ENCODE measurements around the gene DYNLT5.
"Not testable (repeated sequence)": the region's sequence is repeated elsewhere in the genome, so short reads cannot be mapped to it uniquely, and the experiment has no call there.

The DYNLT5 gene

DNA sequence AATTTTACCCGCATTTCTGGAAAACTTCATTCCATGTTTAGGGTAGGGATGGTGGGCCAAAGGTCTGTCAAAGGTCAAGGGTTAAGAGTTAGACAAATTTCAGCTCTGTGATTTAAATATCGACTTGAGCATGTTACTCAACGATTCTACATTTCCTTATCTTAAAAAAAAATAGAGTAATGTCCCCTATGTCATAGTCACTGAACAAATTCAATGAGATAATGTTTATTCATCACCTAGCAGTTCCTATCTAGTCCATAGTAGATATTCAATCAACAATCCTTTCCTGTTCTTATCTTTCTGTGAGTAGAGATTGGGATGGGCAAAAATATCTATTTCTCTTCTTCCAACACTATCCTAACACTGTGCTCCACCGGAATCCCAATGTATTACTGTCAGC is 1.1 kb upstream of the DYNLT5 start:
- DNase-seq = no peak

DNA sequence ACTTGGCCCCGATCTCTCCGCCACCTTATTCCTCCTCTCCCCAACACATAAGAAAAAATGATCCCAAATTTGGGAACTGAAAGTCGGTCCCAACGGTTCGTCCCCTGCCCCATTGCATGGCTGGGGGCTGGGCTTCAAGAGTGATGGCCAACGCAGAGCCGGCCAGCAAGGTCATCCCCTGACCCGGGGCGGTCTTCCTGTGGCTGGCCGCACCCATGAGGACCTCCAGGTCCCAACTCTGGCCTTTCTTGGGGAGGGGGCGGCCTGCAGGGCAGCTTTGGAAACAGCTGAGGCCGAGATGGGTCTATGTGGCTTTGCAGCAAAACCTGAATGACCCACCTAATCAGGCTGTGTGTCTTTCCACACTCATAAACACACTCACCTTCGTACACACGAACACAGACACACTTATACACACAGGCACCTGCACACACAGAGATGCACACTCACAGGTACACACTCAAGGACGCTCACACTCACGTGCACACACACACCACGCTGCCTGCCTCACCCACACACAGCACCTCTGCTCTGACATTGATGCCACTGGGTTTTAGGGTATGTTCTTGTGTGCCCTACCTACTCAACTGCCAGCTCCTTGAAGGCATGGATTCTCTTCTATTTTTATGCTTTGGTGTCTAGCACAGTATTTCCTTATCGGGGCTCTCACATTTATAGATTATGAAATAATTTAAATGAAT is 562 bp downstream of the DYNLT5 start:
- DNase-seq = peak; percentile 32

DNA sequence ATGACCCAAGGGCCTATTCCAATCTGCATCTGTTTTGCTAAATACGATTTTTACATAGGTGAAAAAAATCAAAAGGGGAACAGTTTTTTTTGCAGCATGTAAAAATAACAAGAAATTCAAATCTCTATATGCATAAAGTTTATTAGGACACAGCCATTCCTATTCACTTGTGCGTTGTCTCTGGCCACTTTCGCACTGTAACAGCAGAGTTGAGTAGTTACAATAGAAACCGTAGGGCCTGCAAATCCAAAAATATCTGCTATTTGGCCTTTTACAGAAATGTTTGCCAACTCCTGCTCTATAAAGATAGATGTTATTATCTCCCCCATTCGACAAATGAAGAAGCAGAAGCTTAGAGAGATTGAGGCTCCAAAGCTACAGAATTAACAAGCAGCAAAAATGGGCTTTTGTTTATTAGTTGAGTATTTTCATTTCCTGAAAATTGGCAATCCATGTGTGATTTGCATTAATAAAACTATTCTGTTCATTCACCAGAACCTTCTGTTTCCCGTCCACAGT is 5.5 kb downstream of the DYNLT5 start:
- DNase-seq = no peak

GRCh38 chr1:66758241-66758755 is 6.0 kb downstream of the DYNLT5 start:
- no peak for DNase-seq

GRCh38 chr1:66760506-66760905 is 8.2 kb downstream of the DYNLT5 start:
- no peak for DNase-seq

GRCh38 chr1:66761221-66761620 is 9.0 kb downstream of the DYNLT5 start:
- DNase-seq = no peak

DNA sequence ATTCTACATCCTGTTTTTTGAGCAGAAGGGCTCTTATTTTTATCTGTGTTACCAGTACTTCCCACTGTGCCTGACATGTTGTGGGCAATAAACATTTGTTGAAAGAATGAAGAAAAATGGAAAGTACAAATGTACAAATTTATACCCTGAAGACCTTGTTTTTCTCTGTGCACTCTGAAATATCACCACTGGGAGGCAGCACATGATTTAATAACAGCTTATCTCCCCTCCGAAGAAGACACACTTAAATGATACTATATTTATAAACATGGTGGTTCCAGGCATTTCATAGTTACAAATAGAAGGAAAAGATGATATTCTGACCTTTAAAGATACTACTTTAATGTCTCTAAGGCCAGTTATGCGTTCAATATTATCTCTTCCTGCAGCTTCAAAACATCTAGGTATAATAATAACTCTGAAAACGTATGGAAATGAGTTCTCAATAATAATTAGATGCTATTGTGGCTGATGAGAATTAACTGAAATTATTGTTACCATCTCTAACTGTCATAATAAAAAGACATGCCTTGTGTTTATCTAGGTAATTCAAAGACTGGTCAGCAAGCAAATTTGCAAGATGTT is 12.8 kb downstream of the DYNLT5 start:
- peak; percentile 27 for DNase-seq

DNA sequence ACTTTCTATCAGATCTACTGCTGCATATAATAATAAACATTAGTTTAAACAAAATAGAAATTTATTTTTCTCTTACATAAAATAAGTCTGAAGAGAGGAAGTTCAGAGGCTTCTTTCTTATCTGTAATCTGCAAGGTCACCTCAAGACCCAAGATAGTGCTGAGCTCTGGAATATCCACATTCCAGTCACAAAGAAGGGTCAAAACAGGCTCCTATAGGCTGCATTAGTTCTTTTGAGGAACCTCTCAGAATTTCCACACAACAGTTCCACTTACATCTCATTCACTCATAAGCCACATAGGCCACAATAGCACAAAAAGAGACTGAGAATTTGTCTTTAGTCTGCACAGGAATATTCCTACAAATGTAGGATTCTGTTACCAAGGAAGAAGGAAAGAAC is 15.4 kb downstream of the DYNLT5 start:
- DNase-seq = no peak

GRCh38 chr1:66768965-66769364 is 16.7 kb downstream of the DYNLT5 start:
- DNase-seq = no peak

DNA sequence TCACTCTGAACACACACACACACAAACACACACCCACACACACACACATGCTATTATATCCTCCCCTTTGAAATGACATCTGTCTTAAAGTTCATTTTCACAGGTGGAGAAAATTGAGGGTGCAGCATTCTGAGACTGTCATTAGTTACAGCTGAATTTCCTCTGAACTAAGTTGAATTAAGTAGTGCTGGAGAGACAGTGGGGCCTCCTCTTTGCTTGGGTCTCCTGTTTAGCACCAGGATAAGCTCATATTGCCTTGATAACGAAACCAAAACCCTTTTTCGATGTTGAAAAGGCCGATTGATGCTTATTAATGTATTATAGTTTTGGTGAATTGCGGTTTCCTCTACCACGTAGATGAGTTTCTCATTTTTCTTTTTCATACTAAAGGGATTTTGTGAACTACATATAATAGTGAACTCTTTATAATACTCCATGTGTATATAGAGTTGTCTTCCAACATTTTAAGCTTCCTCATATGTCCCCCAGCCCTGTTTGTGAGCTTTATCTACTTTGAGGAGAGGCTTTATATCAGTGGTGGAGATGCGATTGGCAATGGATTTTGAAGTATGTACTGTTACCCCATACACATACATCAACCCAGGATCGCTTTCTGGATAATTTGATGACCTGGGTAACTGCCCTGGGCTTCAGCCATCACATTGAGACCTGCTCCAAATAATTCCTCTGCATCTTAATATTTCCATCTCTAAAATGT is 17.4 kb downstream of the DYNLT5 start:
- DNase-seq = no peak

DNA sequence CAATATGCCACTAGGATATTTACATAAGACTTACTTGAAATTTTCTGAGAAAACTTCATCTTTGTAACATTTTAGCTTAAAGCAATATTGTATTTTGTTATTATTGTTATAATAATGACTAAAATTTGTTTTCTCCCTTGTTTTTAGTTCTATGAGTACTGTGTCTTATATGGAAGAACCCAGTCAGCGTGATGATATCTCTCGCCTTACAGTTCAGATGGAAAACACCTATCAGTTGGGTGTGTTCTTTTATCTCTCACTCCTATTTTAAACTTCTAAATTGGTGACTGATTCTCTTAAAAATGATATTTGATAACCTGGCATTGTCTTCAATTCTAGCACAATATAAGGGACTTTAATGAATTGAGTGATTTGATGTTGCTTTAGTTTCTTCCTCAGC is 18.0 kb downstream of the DYNLT5 start:
- no peak for DNase-seq

DNA sequence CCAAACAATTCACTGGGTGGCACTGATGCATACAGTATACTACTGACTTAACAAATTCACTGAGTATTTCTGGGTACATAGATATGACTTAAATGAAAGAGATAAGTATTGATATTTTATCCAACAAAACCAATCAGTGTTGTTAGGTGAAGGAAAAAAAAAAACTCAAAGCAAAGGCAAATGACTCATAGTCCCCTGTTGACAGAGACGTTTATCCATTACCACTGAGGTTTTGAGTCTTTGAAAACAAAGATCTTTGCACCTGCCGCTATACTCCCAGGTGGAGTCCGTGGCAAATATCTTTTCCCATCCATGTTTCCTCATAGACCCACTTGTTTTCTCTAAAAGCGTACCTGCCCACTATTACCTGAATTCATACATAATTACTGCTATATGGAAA is 18.4 kb downstream of the DYNLT5 start:
- no peak for DNase-seq

GRCh38 chr1:66773227-66773626 is 21.0 kb downstream of the DYNLT5 start:
- DNase-seq = no peak

DNA sequence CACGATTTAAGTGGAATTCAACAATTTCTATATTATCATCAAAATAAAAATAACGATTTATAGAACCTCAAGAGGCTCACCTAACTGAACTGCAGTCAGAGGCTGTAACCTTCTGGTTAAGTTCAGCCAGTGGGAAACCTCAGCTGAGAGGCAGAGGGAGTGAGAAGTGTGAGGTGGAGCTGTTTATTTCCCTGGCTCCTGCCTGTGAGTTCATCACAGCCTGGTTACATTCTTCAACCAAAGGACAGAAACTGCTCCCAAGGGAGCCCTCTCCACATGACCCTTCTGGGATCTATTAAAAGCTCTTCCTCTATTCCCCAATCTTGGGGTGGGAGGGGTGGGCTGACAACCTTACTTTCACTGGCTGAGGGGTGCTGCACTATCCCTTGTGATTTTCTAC is 22.2 kb downstream of the DYNLT5 start:
- no peak for DNase-seq

- no peak for DNase-seq
Measured at GRCh38 chr1:66775646-66776045, 23.4 kb downstream of the DYNLT5 start.

DNA sequence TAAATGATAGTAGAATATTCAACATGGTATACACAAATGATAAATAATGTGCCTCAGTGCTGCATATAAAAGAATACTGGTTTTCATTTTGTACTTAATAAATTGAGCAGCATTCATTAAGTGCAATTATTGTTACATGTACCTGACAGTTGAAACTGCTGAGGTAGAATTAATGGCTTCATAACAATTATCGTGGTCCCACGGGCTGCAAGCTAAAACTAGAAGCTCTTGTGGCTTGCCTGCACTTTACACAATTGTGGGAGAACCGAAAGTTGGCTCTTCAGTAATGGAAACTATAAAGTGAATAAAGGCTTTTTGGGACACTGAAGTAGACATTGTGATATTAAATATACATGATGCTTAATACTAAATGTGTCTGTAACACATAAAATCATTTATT is 25.6 kb downstream of the DYNLT5 start:
- no peak for DNase-seq

GRCh38 chr1:66778266-66778665 is 26.0 kb downstream of the DYNLT5 start:
- DNase-seq = no peak

DNA sequence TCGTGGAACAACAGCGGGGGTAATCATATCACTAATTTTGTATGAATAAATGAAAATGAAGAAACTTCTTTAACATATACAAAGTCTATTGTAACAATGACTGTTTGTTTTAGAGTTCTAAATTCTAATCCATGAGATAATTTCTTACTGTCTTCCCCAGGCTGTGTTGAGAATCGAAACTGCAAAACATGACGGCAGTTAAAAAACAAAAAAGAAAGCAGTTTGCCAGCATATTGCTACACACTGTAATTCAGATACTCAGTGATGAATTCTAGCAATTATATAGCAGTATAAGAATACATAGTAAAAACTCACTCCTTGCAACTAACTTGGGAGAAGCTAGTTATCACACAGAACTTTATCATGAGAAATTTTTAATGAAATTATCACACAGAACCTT is 26.7 kb downstream of the DYNLT5 start:
- DNase-seq = no peak

- no peak for DNase-seq
Measured at GRCh38 chr1:66779475-66780078, 27.3 kb downstream of the DYNLT5 start.

DNA sequence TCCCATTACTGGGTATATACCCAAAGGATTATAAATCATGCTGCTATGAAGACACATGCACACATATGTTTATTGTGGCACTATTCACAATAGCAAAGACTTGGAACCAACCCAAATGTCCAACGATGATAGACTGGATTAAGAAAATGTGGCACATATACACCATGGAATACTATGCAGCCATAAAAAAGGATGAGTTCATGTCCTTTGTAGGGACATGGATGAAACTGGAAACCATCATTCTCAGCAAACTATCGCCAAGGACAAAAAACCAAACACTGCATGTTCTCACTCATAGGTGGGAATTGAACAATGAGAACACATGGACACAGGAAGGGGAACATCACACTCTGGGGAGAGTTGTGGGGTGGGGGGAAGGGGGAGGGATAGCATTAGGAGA is 33.5 kb downstream of the DYNLT5 start:
- not testable (repeated sequence) for DNase-seq

DNA sequence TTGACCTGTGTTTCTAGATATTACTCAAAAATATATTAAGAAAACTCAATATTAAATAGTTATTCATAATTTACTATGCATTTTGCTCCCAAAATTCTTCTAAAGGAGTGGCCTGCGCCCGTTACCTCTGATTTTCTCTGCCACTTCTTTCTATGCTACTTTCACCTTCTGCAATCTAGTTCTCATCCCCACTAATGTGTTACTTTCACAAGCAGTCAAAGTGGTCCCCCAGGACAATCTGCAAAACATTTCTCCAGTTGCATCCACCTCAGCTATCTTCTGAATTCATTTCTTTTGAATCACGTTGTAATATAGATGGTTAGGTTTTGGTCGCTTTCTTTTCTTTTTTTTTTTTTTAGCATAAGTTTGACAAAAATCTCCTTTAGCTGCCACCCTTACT is 35.4 kb downstream of the DYNLT5 start:
- no peak for DNase-seq

DNA sequence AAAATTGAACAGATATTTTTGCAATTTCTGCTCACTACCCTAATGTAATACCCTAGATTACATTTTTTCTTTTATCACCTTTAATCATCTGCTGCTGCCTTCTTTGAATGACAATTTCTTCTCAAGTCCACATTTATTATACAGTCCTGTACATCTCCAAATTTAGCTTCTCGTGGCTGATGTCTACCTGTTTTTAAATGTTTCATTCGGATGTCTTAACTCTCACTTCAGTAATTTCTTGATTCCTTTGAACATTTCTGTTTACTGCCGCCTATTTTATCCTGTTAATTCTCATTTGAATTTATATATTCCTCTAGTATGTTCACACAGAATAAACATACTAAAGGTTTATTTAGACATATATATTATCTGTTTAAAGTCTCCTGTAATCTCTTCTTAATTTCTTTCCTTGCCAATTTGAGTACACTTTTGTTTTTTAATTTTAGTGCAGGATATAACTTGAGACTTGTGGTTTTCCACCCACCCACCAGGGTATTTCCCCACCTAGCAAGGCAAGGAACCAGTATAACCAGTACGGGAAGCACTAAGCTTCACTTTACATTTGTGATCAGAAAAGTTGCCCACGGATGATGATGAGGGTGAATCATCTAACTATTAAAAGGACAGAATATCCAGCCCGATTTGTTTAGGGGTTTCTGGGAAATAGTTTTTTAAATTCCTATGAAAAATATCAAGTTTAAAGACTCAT is 36.1 kb downstream of the DYNLT5 start:
- no peak for DNase-seq

All from KG1 (cell line).